Heart right ventricle (tissue), 16 donors: ENCODE measurements around the gene AGPAT1. TPM values are rescaled to one million over a fixed set of nuclear protein-coding genes. Genes with fewer than 3 reads are reported as not detected.

Source experiments
- ATAC-seq, 8 donors: fragments of 200-7000 bp; cut with Tn5 transposase; one replicate each; pipeline ENCODE4 v1.9.1; 2020; ENCODE audit warnings: mild to moderate bottlenecking in 8 of 8, moderate library complexity in 8 of 8, moderate number of reproducible peaks in 1 of 8
- DNase-seq, 2 donors: peaks; one replicate each; pipeline ENCODE4 v3.0.0-alpha.2; 2020
- H3K27ac ChIP-seq, 10 donors: fragments of 200-600 bp; sonication (generic) in 2 of 10; one replicate each; pipeline versions ENCODE4 v1.5.0 to v1.8.0; 2020 to 2022; ENCODE audit warnings: mild to moderate bottlenecking in 3 of 10
- H3K27me3 ChIP-seq, 7 donors: fragments of 200-600 bp; one replicate each; pipeline ENCODE4 v1.8.0; 2021 to 2022; ENCODE audit warnings: mild to moderate bottlenecking in 2 of 7
- H3K36me3 ChIP-seq, 9 donors: fragments of 200-600 bp; sonication (generic) in 1 of 9; one replicate each; pipeline versions ENCODE4 v1.5.0 to v1.8.0; 2020 to 2022; ENCODE audit warnings: mild to moderate bottlenecking in 2 of 9
- H3K4me1 ChIP-seq, 9 donors: fragments of 200-600 bp; sonication (generic) in 1 of 9; one replicate each; pipeline versions ENCODE4 v1.5.0 to v1.8.0; 2020 to 2022; ENCODE audit warnings: mild to moderate bottlenecking in 4 of 9
- H3K4me3 ChIP-seq, 10 donors: fragments of 200-600 bp; sonication (generic) in 2 of 10; one replicate each; pipeline versions ENCODE4 v1.5.0 to v1.8.0; 2020 to 2022; ENCODE audit warnings: mild to moderate bottlenecking in 7 of 10, moderate library complexity in 2 of 10
- H3K9me3 ChIP-seq, 11 donors: fragments of 200-600 bp in 10 of 11; sonication (generic) in 2 of 11; one replicate each; pipeline versions ENCODE4 v1.5.0 to v1.8.0; 2013 to 2022; ENCODE audit warnings: mild to moderate bottlenecking in 2 of 11, control low read depth in 1 of 11, moderate library complexity in 1 of 11
- CTCF ChIP-seq, 9 donors: fragments of 200-600 bp; sonication (generic) in 2 of 9; IDR thresholded peaks; one replicate each; pipeline versions ENCODE4 v1.5.0 to v1.8.0; 2021 to 2022; ENCODE audit warnings: antibody characterized with exemption in 9 of 9, mild to moderate bottlenecking in 5 of 9, moderate library complexity in 1 of 9
- WGBS, 2 donors: extraction: QIAGEN DNeasy Blood & Tissue Kit; methylation state at CpG; one replicate each; pipeline ENCODE4 v1.1.7; 2013; ENCODE audit warnings: inconsistent platforms in 1 of 2; 5-methylcytosine and 5-hydroxymethylcytosine counted together
- intact Hi-C, 10 donors: fragments of 100-400 bp; cut with DNase I; formaldehyde crosslinking; loops; one replicate each; pipeline versions ENCODE4 v1.11.1 to v1.14.2; 2022
- polyA plus RNA-seq, 2 donors: library from polyadenylated mRNA; stranded (reverse); fragments of 200-250 nt; gene quantifications; one replicate each; pipeline ENCODE4 v1.2.3, GENCODE V29; 2013
- total RNA-seq, 10 donors: library from RNA; stranded (reverse); fragmentation: NEBNext Ultra II Directional in 3 of 10; extraction: Animal tissue kit (Norgen Biotek cat#: 25700) in 3 of 10; gene quantifications; one replicate each; pipeline versions ENCODE4 v1.2.1 to v1.2.4, GENCODE V29; 2021 to 2023
- donor health status: Arrhythmogenic right ventricular cardiomyopathy.
- donor health status: ischemic (EF 13 %, LVEDD 7.1; RV severe dilation, severe dysfunction).
- donor health status: healthy with polysubstance abuse.
- donor health status: DM: no; HTN: yes; CAD: no.
- donor health status: DM: no; HTN: no; CAD: no.
- donor health status: ischemic (EF 25% LVEDD 6.9; RV normal size, moderate dysfunction).
- donor health status: ischemic (EF 25% LVEDD 5.7; RV mildly dilated, moderate dysfunction).
- donor health status: healthy.
- donor health status: DM: yes; HTN: yes; CAD: no.
- donor health status: Ischemic cardiomyopathy.
- donor health status: ischemic (EF 35%, LVEDD 5.7; RV mildly dilated, moderate dysfunction).
- donor health status: nonischemic (EF 11% LVEDD 7.7; RV severe dilation, severe dysfunction).
- donor health status: DM: yes; HTN: yes; CAD: no.
- donor health status: PGD.
- donor health status: ischemic (EF 29% LVEDD 5.4; RV normal size, mild dysfunction).
- donor health status: nonischemic (EF 23%, LVEDD 6.1; RV moderate dilation, normal function).

Gene AGPAT1
- total and polyA plus RNA-seq, 12 donors, result 39.0 to 63.1 (median 49.1) TPM

DNA sequence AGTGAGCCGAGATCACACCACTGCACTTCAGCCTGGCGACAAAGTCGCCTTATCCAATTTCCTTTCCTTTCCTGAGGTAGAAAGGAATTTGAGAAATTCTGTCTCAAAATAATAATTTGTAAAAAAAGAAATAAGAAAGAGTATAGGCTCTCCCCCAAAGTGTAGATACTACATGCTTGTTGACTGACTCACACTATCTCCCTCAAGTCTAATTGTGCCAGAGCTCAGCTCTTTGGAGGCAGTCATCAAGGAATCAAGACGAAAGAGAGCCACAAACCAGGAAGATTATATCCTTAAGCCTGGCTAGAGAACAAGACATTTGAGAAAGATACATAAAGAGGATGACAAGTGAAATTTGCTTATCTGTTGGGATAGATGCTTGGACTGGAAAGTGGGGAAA lies 42.1 kb downstream of the AGPAT1 start:
- Histone ChIP-seq H3K36me3 (no peaks in the 10 kb centered on the region), H3K27me3 (peaks cover 0 to 7% (median 0%) of the 10 kb centered on the region in 7 donors), H3K4me1 (peaks cover 9 to 15% (median 14%) of the 10 kb centered on the region in 9 donors), H3K9me3 (no peaks in the 10 kb centered on the region), H3K4me3 (no peak overlapping the region), H3K27ac (no peak overlapping the region)
- ATAC-seq, result no peak
- 67 to 76% methylated on average over 4 of the region's 4 CpGs for WGBS, 2 donors
- no peak for DNase-seq
- intact Hi-C loops, result loop anchor here in 1 of 10 donors (2.0 kb wide), 1 partner anchor 1067 kb away; the partner anchor contains the start of genes RXRB and SLC39A7
- no peak for TF ChIP-seq CTCF (IDR thresholded peaks at IDR 0.05)

GRCh38 chr6:32132110-32132509 lies 43.8 kb downstream of the AGPAT1 start:
- intact Hi-C loops, result loop anchor here in 1 of 10 donors (2.0 kb wide), 1 partner anchor 1069 kb away; the partner anchor contains the start of genes RXRB and SLC39A7
- no peak overlapping the region for H3K27ac ChIP-seq
- TF ChIP-seq CTCF (IDR thresholded peaks at IDR 0.05), result no peak
- H3K9me3 ChIP-seq, result no peaks in the 10 kb centered on the region
- ATAC-seq, result no peak
- H3K4me1 ChIP-seq, result peaks cover 13 to 28% (median 23%) of the 10 kb centered on the region in 9 donors
- DNase-seq, result no peak
- no peak overlapping the region for H3K4me3 ChIP-seq
- H3K27me3 ChIP-seq, result peaks cover 0 to 7% (median 0%) of the 10 kb centered on the region in 7 donors
- peaks cover 0 to 2% (median 0%) of the 10 kb centered on the region in 9 donors for H3K36me3 ChIP-seq

- no peak overlapping the region for H3K4me3 ChIP-seq
- peaks cover 0 to 7% (median 0%) of the 10 kb centered on the region in 7 donors for H3K27me3 ChIP-seq
- H3K36me3 ChIP-seq, result peaks cover 0 to 8% (median 0%) of the 10 kb centered on the region in 9 donors
- peaks cover 16 to 34% (median 30%) of the 10 kb centered on the region in 9 donors for H3K4me1 ChIP-seq
- no peak for TF ChIP-seq CTCF (IDR thresholded peaks at IDR 0.05)
- DNase-seq, result no peak
- 86 to 90% methylated on average over 14 of the region's 14 CpGs for WGBS, 2 donors
- ATAC-seq, result no peak
- H3K9me3 ChIP-seq, result no peaks in the 10 kb centered on the region
- intact Hi-C loops, result no loop called here
- no peak overlapping the region for H3K27ac ChIP-seq
These were observed 44.4 kb downstream of the AGPAT1 start for GRCh38 chr6:32131439-32131948.

- intact Hi-C loops, result loop anchor here in 7 of 10 donors (1.0 to 10.0 kb wide), 6 partner anchors 22 to 66 kb away; partner anchors contain the start of genes AGPAT1 (in 4 of the 7), RNF5 (in 3 of the 7), GPSM3 (in 2 of the 7) and PBX2 (in 2 of the 7)
- peaks cover 0 to 7% (median 0%) of the 10 kb centered on the region in 7 donors for H3K27me3 ChIP-seq
- H3K9me3 ChIP-seq, result no peaks in the 10 kb centered on the region
- peaks cover 0 to 28% (median 17%) of the 10 kb centered on the region in 9 donors for H3K36me3 ChIP-seq
- DNase-seq (no peak), ATAC-seq (peak; percentile 44 to 69 (median 58))
- peaks cover 16 to 39% (median 34%) of the 10 kb centered on the region in 9 donors for H3K4me1 ChIP-seq
- WGBS, 2 donors, result 34 to 36% methylated on average over 22 of the region's 22 CpGs
- no peak for TF ChIP-seq CTCF (IDR thresholded peaks at IDR 0.05)
- peak overlapping the region; percentile 36 to 95 (median 66) for H3K4me3 ChIP-seq
- H3K27ac ChIP-seq, result peak overlapping the region; percentile 67 to 94 (median 88)
These were observed 46.4 kb downstream of the AGPAT1 start for GRCh38 chr6:32129297-32130088.
